Endodermal cell (in vitro differentiated cells): ENCODE data around the gene SMG6. TPM values are rescaled to one million over a fixed set of nuclear protein-coding genes. Genes with fewer than 3 reads are reported as not detected.

ENCODE experiments used
- DNase-seq: peaks from one replicate; pipeline ENCODE4 v3.0.0-alpha.2; 2017
- H3K27ac ChIP-seq: 2 replicates; pipeline ENCODE4 v1.5.1; 2013; ENCODE audit warnings: mild to moderate bottlenecking, low read depth, low read length, moderate library complexity
- H3K27me3 ChIP-seq: 2 replicates; pipeline ENCODE4 v1.6.1; 2013; ENCODE audit warnings: mild to moderate bottlenecking, low read length, moderate library complexity; ENCODE audit not compliant: insufficient read depth, control insufficient read depth, poor library complexity, severe bottlenecking
- H3K36me3 ChIP-seq: 2 replicates; pipeline ENCODE4 v1.7.0; 2013; ENCODE audit warnings: mild to moderate bottlenecking, low read length, moderate library complexity; ENCODE audit not compliant: control insufficient read depth, insufficient read depth
- H3K4me1 ChIP-seq: one replicate; pipeline ENCODE4 v1.7.0; 2013; ENCODE audit warnings: low read length; ENCODE audit not compliant: control insufficient read depth, insufficient read depth
- H3K4me3 ChIP-seq: 2 replicates; pipeline ENCODE4 v1.5.1; 2013; ENCODE audit warnings: mild to moderate bottlenecking, low read length, moderate library complexity
- H3K9ac ChIP-seq: 2 replicates; pipeline ENCODE4 v1.6.1; 2013; ENCODE audit warnings: mild to moderate bottlenecking, low read length, moderate library complexity; ENCODE audit not compliant: poor library complexity, severe bottlenecking; ENCODE audit errors: extremely low read depth
- H3K9me3 ChIP-seq: 2 replicates; pipeline ENCODE4 v1.6.1; 2013; ENCODE audit warnings: mild to moderate bottlenecking, low read length, moderate library complexity; ENCODE audit not compliant: control insufficient read depth
- H3K27ac Mint-ChIP-seq: 2 replicates; pipeline ENCODE4 v1.8.0; 2020; ENCODE audit warnings: mixed read lengths
- H3K27me3 Mint-ChIP-seq: 2 replicates; pipeline ENCODE4 v1.8.0; 2021; ENCODE audit warnings: mild to moderate bottlenecking, mixed read lengths; ENCODE audit not compliant: insufficient read depth
- H3K36me3 Mint-ChIP-seq: 2 replicates; pipeline ENCODE4 v1.8.0; 2020; ENCODE audit warnings: low read depth, mixed read lengths
- H3K4me1 Mint-ChIP-seq: 2 replicates; pipeline ENCODE4 v1.8.0; 2020; ENCODE audit warnings: mixed read lengths
- H3K4me3 Mint-ChIP-seq: 2 replicates; pipeline ENCODE4 v1.8.0; 2020; ENCODE audit warnings: mild to moderate bottlenecking, moderate library complexity, mixed read lengths
- H3K9me3 Mint-ChIP-seq: 2 replicates; pipeline ENCODE4 v1.8.0; 2020; ENCODE audit warnings: mild to moderate bottlenecking, mixed read lengths
- WGBS, 2 experiments: methylation state at CpG; one replicate each; pipeline versions ENCODE4 v1.1.5 to v1.1.7; 2013; ENCODE audit warnings: missing lambda C conversion rate in 2 of 2, mixed read lengths in 1 of 2; ENCODE audit not compliant: insufficient coverage in 1 of 2, insufficient read length in 1 of 2; 5-methylcytosine and 5-hydroxymethylcytosine counted together
- total RNA-seq, 2 donors: library from RNA; stranded (reverse); fragmentation: NEBNext Ultra II Directional in 1 of 2; extraction: Animal tissue kit (Norgen Biotek cat#: 25700) in 1 of 2; gene quantifications; 2 replicates in 1 of 2; 3 replicates in 1 of 2; pipeline ENCODE4 v1.2.1, GENCODE V29; 2021
- TF ChIP-seq, protein P1 (sequence below): fragments of 200-600 bp; sonication (generic); conservative IDR thresholded peaks from 2 replicates; pipeline ENCODE4 v1.5.0; 2021; ENCODE audit warnings: antibody characterized with exemption, mild to moderate bottlenecking

Gene SMG6
- total RNA-seq, 2 donors from 2014 or later = 44.3 to 56.7 TPM

- no peak overlapping the region for H3K27ac ChIP-seq
- H3K4me3 ChIP-seq = no peak overlapping the region
- Mint-ChIP-seq H3K27ac (no peak overlapping the region), H3K4me3 (no peak overlapping the region), H3K27me3 (no peaks in the 10 kb centered on the region), H3K4me1 (peaks cover 43% of the 10 kb centered on the region), H3K36me3 (peaks cover 29% of the 10 kb centered on the region), H3K9me3 (no peaks in the 10 kb centered on the region)
- H3K27me3 ChIP-seq = no peaks in the 10 kb centered on the region
- no peak for DNase-seq
- H3K4me1 ChIP-seq = peaks cover 26% of the 10 kb centered on the region
- H3K9ac ChIP-seq = no peak overlapping the region
- no peaks in the 10 kb centered on the region for H3K9me3 ChIP-seq
- TF ChIP-seq, protein P1, sequence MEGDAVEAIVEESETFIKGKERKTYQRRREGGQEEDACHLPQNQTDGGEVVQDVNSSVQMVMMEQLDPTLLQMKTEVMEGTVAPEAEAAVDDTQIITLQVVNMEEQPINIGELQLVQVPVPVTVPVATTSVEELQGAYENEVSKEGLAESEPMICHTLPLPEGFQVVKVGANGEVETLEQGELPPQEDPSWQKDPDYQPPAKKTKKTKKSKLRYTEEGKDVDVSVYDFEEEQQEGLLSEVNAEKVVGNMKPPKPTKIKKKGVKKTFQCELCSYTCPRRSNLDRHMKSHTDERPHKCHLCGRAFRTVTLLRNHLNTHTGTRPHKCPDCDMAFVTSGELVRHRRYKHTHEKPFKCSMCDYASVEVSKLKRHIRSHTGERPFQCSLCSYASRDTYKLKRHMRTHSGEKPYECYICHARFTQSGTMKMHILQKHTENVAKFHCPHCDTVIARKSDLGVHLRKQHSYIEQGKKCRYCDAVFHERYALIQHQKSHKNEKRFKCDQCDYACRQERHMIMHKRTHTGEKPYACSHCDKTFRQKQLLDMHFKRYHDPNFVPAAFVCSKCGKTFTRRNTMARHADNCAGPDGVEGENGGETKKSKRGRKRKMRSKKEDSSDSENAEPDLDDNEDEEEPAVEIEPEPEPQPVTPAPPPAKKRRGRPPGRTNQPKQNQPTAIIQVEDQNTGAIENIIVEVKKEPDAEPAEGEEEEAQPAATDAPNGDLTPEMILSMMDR = no peak
- H3K36me3 ChIP-seq = peaks cover 41% of the 10 kb centered on the region
- WGBS, 2 experiments = 96% methylated on average over 6 to 10 of the region's 10 CpGs
These were observed 215.9 kb downstream of the SMG6 start for GRCh38 chr17:2087597-2088211.

DNA sequence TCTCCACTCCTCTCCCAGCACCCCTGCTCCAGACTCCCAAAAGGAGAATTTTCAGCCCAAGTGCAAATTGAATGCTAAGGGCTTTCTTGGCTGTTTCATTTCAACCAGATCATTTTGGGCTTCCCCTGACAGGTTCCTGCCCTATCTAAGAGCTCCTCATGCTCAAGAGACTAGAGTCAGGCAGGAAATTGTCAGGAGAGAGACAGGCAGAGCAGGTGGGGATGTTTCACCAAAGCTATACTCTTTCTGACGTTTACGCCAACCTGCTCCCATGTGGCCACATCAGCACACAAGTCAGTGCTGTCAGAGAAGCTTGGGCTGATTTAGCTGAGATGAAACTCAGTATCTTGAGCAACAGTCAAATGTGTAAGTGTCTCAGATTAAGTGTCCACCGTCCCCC, 217.3 kb downstream of the SMG6 start:
- Histone ChIP-seq H3K9me3 (no peaks in the 10 kb centered on the region), H3K9ac (no peak overlapping the region), H3K36me3 (peaks cover 45% of the 10 kb centered on the region), H3K4me1 (peaks cover 26% of the 10 kb centered on the region), H3K27ac (no peak overlapping the region), H3K27me3 (no peaks in the 10 kb centered on the region), H3K4me3 (no peak overlapping the region)
- DNase-seq = no peak
- peaks cover 33% of the 10 kb centered on the region for H3K36me3 Mint-ChIP-seq
- no peak overlapping the region for H3K4me3 Mint-ChIP-seq
- no peak overlapping the region for H3K27ac Mint-ChIP-seq
- 88 to 99% methylated on average over 3 of the region's 3 CpGs for WGBS, 2 experiments
- H3K27me3 Mint-ChIP-seq = no peaks in the 10 kb centered on the region
- TF ChIP-seq, protein P1 = no peak
- peaks cover 49% of the 10 kb centered on the region for H3K4me1 Mint-ChIP-seq
- no peaks in the 10 kb centered on the region for H3K9me3 Mint-ChIP-seq

DNA sequence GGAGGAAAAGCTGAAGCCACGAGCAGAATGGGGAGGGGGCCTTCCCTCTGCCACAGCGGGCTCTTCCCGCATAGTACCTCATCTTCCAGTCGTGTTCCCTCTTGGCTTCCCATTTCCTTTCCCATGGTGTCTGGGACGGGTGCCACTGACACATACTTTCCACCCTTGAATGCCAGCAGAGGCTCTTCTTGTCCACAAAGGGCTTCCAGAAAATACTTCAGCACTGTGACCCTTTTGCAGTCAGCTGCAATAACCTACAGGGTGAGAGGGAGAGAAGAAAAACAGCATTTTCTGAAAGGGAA, 218.0 kb downstream of the SMG6 start:
- no peak for DNase-seq
- no peak overlapping the region for H3K4me3 ChIP-seq
- 86 to 90% methylated on average over 2 to 5 of the region's 5 CpGs for WGBS, 2 experiments
- no peaks in the 10 kb centered on the region for H3K27me3 ChIP-seq
- Mint-ChIP-seq H3K4me3 (no peak overlapping the region), H3K4me1 (peaks cover 43% of the 10 kb centered on the region), H3K36me3 (peaks cover 36% of the 10 kb centered on the region), H3K27ac (no peak overlapping the region), H3K9me3 (no peaks in the 10 kb centered on the region), H3K27me3 (no peaks in the 10 kb centered on the region)
- no peaks in the 10 kb centered on the region for H3K9me3 ChIP-seq
- H3K27ac ChIP-seq = no peak overlapping the region
- peaks cover 22% of the 10 kb centered on the region for H3K4me1 ChIP-seq
- TF ChIP-seq, protein P1 = no peak
- H3K9ac ChIP-seq = no peak overlapping the region
- H3K36me3 ChIP-seq = peaks cover 52% of the 10 kb centered on the region
